Tibial nerve (tissue), 4 donors: ENCODE results near the gene ACTR1A. TPM values are rescaled to one million over a fixed set of nuclear protein-coding genes. Genes with fewer than 3 reads are reported as not detected.

Experiments
- DNase-seq, 2 donors: peaks; one replicate each; pipeline ENCODE4 v3.0.0-alpha.2; 2019; ENCODE audit warnings: low spot score in 2 of 2
- H3K27ac ChIP-seq, 4 donors: fragments of 200-600 bp; sonication (generic) in 3 of 4; one replicate each; pipeline ENCODE4 v1.5.1; 2017 to 2019; ENCODE audit warnings: mild to moderate bottlenecking in 1 of 4
- H3K27me3 ChIP-seq, 2 donors: fragments of 200-600 bp; sonication (generic) in 1 of 2; one replicate each; pipeline versions ENCODE4 v1.5.1 to v1.6.0; 2017 to 2019
- H3K36me3 ChIP-seq, 3 donors: fragments of 200-600 bp; sonication (generic); one replicate each; pipeline ENCODE4 v1.5.1; 2018 to 2019
- H3K4me1 ChIP-seq, 4 donors: fragments of 200-600 bp; sonication (generic) in 3 of 4; one replicate each; pipeline ENCODE4 v1.5.1; 2017 to 2019
- H3K4me3 ChIP-seq, 4 donors: fragments of 200-600 bp; sonication (generic) in 3 of 4; one replicate each; pipeline ENCODE4 v1.5.1; 2017 to 2019; ENCODE audit warnings: mild to moderate bottlenecking in 1 of 4, moderate library complexity in 1 of 4
- H3K9me3 ChIP-seq, 4 donors: fragments of 200-600 bp; sonication (generic) in 3 of 4; one replicate each; pipeline ENCODE4 v1.5.1; 2017 to 2019
- EP300 ChIP-seq, 2 donors: sonication (generic); formaldehyde crosslinking; IDR thresholded peaks; one replicate each; pipeline ENCODE4 v1.6.1; 2017; ENCODE audit warnings: antibody characterized with exemption in 2 of 2, mild to moderate bottlenecking in 1 of 2
- POLR2A ChIP-seq, 2 donors: fragments of 450-650 bp; IDR thresholded peaks; one replicate each; pipeline ENCODE4 v1.6.1; 2017; ENCODE audit warnings: antibody characterized with exemption in 2 of 2, mild to moderate bottlenecking in 2 of 2, moderate library complexity in 2 of 2
- WGBS, 2 donors: methylation state at CpG; one replicate each; pipeline ENCODE4 v1.1.5; 2018; 5-methylcytosine and 5-hydroxymethylcytosine counted together
- total RNA-seq, 4 donors: library from RNA; depleted of rRNA; stranded (reverse); fragments of >200 nt; gene quantifications; one replicate each; pipeline ENCODE4 v1.1.0, GENCODE V29; 2016
- TF ChIP-seq, protein P1 (sequence below), 5 experiments: fragments of 200-600 bp in 3 of 5; fragments of 450-650 bp in 2 of 5; sonication (generic) in 3 of 5; IDR thresholded peaks; one replicate each; pipeline ENCODE4 v1.5.1; 2016 to 2019; ENCODE audit warnings: antibody characterized with exemption in 5 of 5, mild to moderate bottlenecking in 3 of 5, moderate library complexity in 2 of 5

The ACTR1A gene
- total RNA-seq, 4 donors from 2014 or later: 85.5 to 114 (median 105) TPM

DNA sequence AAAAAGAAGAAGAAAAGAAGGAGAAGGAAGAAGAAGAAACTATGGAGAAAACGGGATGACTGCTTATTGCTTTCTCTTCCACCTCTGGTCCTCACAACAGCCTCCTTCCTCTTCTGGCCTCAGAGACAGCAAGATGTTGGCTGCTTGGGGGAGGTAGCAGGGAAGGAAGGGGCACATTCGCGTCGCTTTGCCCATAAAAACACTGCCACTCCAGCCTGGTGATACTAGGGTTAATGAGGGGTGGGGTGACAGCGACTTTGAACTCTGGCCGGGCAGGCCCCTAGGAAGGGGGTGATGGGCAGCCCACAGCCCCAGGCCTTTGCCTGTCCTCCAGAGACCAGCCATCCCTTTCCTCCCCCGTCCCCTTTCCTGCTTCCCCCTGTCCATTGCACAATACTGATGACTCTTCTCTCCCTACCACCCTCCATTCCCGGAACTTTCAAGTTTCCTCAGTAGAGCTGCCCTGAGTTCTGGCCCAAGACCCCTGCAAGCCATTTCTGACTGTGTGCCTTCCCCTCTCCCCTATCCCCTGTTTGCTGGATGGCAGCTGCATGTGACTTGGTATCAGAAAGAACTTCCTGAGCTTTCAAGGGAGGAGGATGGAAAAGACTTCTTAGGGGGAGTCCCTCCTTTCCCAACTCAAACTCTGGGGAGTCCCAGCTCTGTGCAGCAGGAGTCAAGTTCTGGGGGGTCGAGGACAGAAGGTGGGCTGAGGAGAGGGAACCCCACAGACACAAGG lies 67.9 kb downstream of the ACTR1A start:
- Histone ChIP-seq H3K27ac (peak overlapping the region in 1 of 4 donors; percentile 60), H3K4me1 (peaks cover 0 to 46% (median 15%) of the 10 kb centered on the region in 4 donors), H3K9me3 (no peaks in the 10 kb centered on the region), H3K4me3 (no peak overlapping the region), H3K27me3 (peaks cover 0 to 25% of the 10 kb centered on the region in 2 donors), H3K36me3 (no peaks in the 10 kb centered on the region)
- 15 to 18% methylated on average over 9 of the region's 9 CpGs for WGBS, 2 donors
- TF ChIP-seq EP300 (IDR thresholded peaks at IDR 0.05): no peak
- no peak for DNase-seq

DNA sequence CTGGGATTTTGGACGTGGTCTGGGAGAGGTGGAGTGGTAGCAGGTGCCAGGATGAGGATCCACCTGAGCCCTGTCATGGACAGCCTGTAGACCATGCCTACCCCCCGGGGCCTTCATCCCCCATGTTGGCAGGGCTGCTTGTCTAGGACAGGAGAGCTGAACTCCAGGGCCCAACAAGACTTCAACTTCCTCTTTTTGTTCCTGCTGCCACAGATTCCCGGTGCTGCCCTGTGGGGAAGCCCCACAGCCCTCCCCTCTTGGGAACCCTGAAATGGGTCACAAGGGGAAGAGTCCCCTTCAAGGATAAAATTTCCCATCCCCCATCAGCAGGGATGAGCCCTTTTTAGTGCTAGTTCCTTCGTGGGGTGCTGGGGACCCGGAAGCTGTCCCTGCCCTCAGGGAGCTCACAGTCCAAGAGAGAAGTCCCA lies 68.9 kb downstream of the ACTR1A start:
- H3K36me3 ChIP-seq: no peaks in the 10 kb centered on the region
- H3K4me1 ChIP-seq: peaks cover 0 to 46% (median 15%) of the 10 kb centered on the region in 4 donors
- peaks cover 0 to 25% of the 10 kb centered on the region in 2 donors for H3K27me3 ChIP-seq
- DNase-seq: no peak
- WGBS, 2 donors: 52 to 70% methylated on average over 4 to 5 of the region's 5 CpGs
- TF ChIP-seq, protein P1, sequence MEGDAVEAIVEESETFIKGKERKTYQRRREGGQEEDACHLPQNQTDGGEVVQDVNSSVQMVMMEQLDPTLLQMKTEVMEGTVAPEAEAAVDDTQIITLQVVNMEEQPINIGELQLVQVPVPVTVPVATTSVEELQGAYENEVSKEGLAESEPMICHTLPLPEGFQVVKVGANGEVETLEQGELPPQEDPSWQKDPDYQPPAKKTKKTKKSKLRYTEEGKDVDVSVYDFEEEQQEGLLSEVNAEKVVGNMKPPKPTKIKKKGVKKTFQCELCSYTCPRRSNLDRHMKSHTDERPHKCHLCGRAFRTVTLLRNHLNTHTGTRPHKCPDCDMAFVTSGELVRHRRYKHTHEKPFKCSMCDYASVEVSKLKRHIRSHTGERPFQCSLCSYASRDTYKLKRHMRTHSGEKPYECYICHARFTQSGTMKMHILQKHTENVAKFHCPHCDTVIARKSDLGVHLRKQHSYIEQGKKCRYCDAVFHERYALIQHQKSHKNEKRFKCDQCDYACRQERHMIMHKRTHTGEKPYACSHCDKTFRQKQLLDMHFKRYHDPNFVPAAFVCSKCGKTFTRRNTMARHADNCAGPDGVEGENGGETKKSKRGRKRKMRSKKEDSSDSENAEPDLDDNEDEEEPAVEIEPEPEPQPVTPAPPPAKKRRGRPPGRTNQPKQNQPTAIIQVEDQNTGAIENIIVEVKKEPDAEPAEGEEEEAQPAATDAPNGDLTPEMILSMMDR (IDR thresholded peaks at IDR 0.05): no peak
- TF ChIP-seq POLR2A (IDR thresholded peaks at IDR 0.05): no peak
- TF ChIP-seq EP300 (IDR thresholded peaks at IDR 0.05): no peak
- H3K27ac ChIP-seq: no peak overlapping the region
- H3K9me3 ChIP-seq: no peaks in the 10 kb centered on the region
- no peak overlapping the region for H3K4me3 ChIP-seq

DNA sequence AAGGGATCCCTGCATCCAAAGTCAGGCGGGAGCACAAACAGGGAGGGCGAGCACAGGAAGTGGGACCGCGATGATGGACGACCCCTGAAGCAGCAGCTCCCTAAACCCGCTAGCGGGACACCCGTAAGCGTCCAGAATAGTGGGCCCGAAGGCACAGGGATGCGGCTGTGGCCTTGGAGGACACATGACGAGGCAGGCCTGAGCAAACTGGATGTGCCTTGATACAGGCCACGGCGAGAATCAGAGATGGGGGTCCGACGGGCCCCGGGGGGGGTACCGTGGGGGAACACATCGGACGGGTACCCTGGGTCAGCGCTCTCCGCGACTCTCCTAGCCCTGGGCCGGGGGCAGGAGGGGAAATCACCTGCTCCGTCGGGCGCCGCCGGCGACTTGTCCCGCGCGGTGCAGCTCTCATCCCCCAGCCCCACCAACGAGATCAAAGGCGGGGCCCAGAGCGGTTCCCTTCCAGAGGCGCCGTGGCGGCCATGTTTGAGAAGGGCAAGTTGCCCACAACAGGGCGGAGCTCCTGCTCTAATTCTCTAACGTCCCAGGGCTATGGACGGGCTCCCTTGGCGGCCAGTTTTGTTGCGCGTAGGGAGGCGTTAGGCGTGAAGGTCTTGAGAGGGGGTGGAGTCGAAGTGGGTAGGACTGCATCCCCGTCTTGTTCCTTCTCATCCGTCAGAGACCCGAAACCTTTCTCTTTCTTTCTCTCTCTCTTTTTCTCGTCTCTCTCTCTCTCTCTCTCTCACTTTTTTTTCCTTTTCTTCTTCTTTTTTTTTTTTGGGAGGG lies 70.2 kb downstream of the ACTR1A start, which contains the start of gene CUEDC2:
TSS of gene CUEDC2 (minus strand) at position 413 of the 789 bp plus-strand sequence. CDS start 7,386 bp downstream, outside the sequence.
- peaks cover 0 to 25% of the 10 kb centered on the region in 2 donors for H3K27me3 ChIP-seq
- peak in 1 of 2 donors; percentile 41 for TF ChIP-seq POLR2A (IDR thresholded peaks at IDR 0.05)
- TF ChIP-seq, protein P1 (IDR thresholded peaks at IDR 0.05): peak in 3 of 5 experiments; percentile 5 to 38 (median 7)
- TF ChIP-seq EP300 (IDR thresholded peaks at IDR 0.05): peak; percentile 59 to 83
- no peaks in the 10 kb centered on the region for H3K36me3 ChIP-seq
- no peaks in the 10 kb centered on the region for H3K9me3 ChIP-seq
- peak within 1 kb of the TSS; percentile 60 to 92 (median 90) for H3K27ac ChIP-seq
- peak; percentile 91 to 97 for DNase-seq
- peak within 1 kb of the TSS; percentile 76 to 100 (median 92) for H3K4me3 ChIP-seq
- WGBS, 2 donors: 0 to 1% methylated on average over 31 to 52 of the region's 52 CpGs
- peaks cover 0 to 46% (median 15%) of the 10 kb centered on the region in 4 donors for H3K4me1 ChIP-seq

DNA sequence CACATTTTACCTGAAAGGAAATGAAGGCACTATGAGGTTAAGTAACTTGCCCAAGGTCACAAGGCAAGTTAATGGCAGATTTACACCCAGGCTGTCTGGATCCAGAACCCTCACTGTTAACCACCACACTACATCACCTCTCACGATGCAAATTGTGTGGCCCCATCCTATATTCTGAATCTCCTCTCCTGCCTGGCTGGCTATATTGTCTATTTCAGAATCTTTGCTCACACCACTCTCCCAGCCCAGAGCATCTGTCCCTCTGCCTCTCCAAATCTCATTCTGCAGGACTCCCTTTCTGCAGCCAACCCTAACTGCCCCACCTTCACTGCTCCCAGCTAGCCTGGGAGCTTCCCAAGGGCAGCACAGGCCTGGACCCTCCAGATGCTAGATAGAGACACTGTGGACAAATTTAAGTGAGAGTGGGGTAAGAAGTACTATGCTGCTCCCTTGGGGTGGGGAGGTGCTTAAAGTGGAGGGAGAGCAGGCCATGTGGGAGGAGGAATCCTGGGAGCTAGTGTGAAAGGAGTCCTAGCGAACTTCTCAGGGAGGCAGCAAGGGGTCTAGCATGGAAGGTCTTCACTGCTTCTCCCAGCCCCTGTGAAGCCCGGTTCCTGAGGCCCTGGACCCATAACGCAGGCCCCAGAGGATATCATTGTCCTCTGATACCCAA lies 70.9 kb downstream of the ACTR1A start:
- no peak for TF ChIP-seq EP300 (IDR thresholded peaks at IDR 0.05)
- TF ChIP-seq, protein P1 (IDR thresholded peaks at IDR 0.05): no peak
- TF ChIP-seq POLR2A (IDR thresholded peaks at IDR 0.05): no peak
- Histone ChIP-seq H3K4me3 (peak overlapping the region; percentile 76 to 100 (median 92)), H3K9me3 (no peaks in the 10 kb centered on the region), H3K27ac (peak overlapping the region; percentile 60 to 92 (median 90)), H3K36me3 (no peaks in the 10 kb centered on the region), H3K27me3 (peaks cover 0 to 25% of the 10 kb centered on the region in 2 donors), H3K4me1 (peaks cover 0 to 51% (median 15%) of the 10 kb centered on the region in 4 donors)
- DNase-seq: no peak
- 11 to 14% methylated on average over 4 of the region's 4 CpGs for WGBS, 2 donors

DNA sequence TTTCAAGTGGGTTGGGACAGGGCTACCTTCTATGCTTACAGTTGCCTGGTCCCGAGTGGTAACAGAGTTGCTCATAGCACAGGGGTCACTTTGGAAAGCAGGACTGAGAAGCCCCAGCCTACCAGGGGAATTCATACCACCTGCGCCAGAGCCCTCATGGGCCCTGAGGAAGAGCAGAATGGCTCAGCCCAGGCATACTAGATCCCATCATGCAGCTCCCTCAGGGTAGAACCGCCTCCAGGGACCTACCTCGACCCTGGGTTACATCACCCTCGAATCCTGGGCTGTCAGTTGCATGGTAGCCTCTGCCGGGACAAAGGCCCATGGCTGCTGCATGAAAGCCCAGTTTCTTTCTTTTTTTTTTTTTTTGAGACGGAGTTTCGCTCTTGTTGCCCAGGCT lies 73.0 kb downstream of the ACTR1A start:
- H3K9me3 ChIP-seq: no peaks in the 10 kb centered on the region
- no peak for TF ChIP-seq POLR2A (IDR thresholded peaks at IDR 0.05)
- TF ChIP-seq, protein P1 (IDR thresholded peaks at IDR 0.05): no peak
- TF ChIP-seq EP300 (IDR thresholded peaks at IDR 0.05): no peak
- peaks cover 0 to 8% of the 10 kb centered on the region in 2 donors for H3K27me3 ChIP-seq
- no peak overlapping the region for H3K4me3 ChIP-seq
- H3K4me1 ChIP-seq: peaks cover 0 to 50% (median 12%) of the 10 kb centered on the region in 4 donors
- 66 to 75% methylated on average over 8 of the region's 8 CpGs for WGBS, 2 donors
- peaks cover 0 to 7% (median 0%) of the 10 kb centered on the region in 3 donors for H3K36me3 ChIP-seq
- H3K27ac ChIP-seq: no peak overlapping the region
- DNase-seq: no peak
